Left lobe of liver (tissue), 2 donors: Measurements from ENCODE around the gene NSL1. TPM values are rescaled to one million over a fixed set of nuclear protein-coding genes. Genes with fewer than 3 reads are reported as not detected.
A peak's percentile ranks its signal among the peaks of the same experiment; 100 is the strongest.
"Not testable (repeated sequence)": the region's sequence is repeated elsewhere in the genome, so short reads cannot be mapped to it uniquely, and the experiment has no call there.

Experiments
- ATAC-seq: fragments of 200-7000 bp; cut with Tn5 transposase; one replicate; pipeline ENCODE4 v1.9.1; 2020; ENCODE audit warnings: mild to moderate bottlenecking, moderate library complexity
- DNase-seq: peaks from one replicate; pipeline ENCODE4 v3.0.0-alpha.2; 2020; ENCODE audit warnings: low spot score
- total RNA-seq: library from RNA; stranded (reverse); gene quantifications from one replicate; pipeline ENCODE4 v1.2.1, GENCODE V29; 2021
- donor health status: DM: no; HTN: no; CAD: no; lungs with moderate emphysema.
- donor health status: DM: no; HTN: yes; CAD: no.

NSL1 gene
- total RNA-seq, 1 donor from 2014 or later, result 17.8 TPM

DNA sequence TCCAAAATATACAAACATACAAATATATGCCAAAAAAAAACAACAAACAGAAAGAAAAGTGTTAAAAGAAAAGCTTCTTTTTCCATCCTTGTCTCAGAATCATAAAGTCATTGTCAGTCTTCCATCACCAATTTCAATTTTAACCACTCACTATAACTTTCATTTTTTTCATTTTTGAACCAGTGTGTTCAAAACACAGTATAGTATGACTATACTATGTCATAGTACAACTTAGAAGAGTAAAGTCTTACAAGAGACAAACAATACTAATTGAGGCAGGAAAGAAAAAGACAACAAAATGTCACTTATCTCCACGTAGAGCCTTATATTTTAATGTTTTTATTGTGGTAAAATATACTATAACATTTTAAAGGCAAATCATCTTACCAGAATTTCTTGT lies 7.6 kb downstream of the NSL1 start:
- ATAC-seq (no peak), DNase-seq (no peak)

DNA sequence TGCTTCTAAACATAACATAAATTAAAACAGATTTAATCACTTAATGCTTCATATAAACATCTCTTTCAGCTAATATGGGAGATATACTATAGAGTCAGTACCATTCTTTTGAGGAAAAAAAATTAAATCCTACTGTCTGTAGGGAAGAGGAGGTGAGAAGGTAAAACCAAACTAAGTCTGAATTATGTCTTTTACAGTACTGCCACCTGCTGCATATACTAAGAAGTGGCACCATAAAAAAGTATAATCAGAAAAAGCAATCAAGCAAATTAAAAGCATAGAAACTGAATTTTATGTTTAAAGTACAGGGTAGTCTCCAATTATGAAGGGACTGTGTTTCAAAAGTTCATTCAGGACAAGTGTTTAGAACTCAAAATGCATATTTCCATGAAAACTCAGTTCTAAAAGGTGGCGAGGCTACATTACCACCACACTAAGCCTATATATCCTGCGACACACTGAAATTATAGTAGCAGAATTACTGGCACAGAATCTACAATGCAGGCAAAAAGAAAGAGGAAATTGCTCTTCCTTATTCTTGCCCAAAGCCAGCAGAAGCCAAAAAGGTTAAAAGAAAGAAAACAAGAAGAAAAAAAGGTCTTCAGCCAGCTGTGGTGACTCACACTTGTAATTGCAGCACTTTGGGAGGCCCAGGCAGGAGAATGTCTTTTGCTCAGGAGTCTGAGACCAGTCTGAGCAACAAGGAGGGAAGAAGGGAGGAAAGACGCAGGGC lies 9.0 kb downstream of the NSL1 start:
- peak; percentile 77 for ATAC-seq
- no peak for DNase-seq

DNA sequence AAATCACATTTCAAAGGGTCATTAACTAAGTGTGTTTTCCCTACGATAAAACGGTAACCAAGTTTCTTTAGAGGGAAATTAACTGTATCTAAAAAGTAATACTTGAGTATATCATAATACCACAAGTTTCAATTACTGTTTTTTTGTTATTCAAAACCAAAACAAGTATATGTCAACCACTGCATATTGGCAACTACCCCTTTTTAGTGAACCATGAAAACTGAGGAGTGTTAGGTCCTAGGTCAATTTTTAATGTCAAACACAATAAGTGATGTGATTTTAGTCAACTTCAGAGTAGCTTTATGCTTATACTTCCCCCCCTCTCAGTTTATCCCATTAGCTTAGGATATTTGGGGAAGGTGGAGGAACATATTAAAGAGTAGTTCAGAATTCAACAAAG lies 10.4 kb downstream of the NSL1 start:
- ATAC-seq, result no peak

DNA sequence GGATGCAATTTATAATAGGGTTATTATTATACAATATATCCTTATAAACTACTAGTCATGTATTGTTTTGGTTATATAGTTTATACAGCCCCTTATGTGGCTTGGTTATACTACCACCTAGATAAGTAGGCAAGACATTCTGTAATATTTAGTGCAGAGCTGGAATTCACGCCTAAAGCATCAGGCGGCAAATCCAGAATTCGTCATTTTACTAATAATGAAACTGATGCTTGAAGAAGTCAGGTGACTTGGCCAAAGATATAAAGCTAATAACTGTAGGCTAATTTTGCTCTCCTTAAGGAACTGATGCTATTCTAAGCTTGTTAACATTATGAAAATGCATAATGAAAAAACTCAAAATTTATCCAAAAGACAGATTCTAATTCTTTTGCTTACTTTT lies 10.8 kb downstream of the NSL1 start:
- ATAC-seq, result no peak

More for the DNA sequence above, 10.4 kb downstream of the NSL1 start:
- DNase-seq, result no peak

DNA sequence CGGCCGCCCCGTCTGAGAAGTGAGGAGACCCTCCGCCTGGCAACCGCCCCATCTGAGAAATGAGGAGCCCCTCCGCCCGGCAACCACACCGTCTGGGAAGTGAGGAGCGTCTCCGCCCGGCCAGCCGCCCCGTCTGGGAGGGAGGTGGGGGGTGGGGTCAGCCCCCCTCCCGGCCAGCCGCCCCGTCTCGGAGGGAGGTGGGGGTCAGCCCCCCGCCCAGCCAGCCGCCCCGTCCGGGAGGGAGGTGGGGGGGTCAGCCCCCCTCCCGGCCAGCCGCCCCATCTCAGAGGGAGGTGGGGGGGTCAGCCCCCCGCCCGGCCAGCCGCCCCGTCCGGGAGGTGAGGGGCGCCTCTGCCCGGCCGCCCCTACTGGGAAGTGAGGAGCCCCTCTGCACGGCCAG lies 12.5 kb downstream of the NSL1 start:
- not testable (repeated sequence) for ATAC-seq, DNase-seq

More for the DNA sequence above, 10.8 kb downstream of the NSL1 start:
- no peak for DNase-seq

DNA sequence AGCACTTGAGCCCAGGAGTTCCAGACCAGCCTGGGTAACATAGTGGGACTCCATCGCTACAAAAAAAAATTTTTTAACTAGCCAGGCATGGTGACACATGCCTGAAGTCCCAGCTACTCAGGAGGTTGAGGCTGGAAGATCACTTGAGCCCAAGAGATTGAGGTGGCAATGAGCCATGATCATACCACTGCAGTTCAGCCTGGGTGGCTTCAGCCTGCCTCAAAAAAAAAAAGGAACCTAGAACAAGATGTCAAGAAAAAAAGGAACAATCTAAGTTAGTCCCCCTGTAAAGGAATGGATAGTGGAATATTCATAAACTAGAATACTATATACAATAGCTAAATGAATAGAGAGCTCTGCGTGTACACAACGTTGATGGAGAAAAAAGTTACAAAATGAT lies 14.4 kb downstream of the NSL1 start:
- DNase-seq, result no peak
- ATAC-seq, result no peak

DNA sequence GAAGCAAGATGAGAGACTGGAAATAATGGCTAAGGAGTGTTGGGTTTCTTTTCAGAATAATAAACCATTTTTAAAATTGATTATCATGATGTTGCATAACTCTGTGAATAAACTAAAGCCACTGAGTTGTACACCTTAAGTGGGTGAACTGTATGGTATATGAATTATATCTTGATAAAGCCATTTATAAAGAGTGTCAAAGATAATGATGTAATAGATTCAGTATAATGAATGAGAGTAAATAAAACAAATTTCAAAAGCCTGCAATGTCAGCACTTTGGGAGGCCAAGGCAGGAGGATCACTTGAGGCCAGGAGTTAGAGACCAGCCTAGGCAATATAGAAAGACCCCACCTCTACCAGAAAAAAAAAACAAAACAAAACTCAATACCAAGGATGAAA lies 16.3 kb downstream of the NSL1 start:
- DNase-seq, result no peak
- no peak for ATAC-seq

DNA sequence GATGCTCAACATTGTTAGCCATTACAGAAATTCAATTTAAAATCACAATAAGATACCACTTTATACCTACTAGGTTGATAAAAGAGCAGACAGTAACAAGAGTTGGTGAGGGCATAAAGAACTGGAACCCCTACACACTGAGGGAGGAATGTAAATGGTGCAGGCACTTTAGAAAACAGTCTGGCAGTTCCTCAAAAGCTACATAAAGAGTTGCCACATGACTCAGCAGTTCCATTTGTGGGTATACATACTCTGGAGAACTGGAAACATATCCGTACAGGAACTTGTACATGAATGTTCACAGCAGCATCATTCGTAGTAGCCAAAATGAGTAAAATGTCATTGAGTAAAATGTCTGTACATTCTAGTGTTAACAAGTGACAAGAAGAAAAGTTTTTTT lies 17.0 kb downstream of the NSL1 start:
- ATAC-seq (no peak), DNase-seq (no peak)

DNA sequence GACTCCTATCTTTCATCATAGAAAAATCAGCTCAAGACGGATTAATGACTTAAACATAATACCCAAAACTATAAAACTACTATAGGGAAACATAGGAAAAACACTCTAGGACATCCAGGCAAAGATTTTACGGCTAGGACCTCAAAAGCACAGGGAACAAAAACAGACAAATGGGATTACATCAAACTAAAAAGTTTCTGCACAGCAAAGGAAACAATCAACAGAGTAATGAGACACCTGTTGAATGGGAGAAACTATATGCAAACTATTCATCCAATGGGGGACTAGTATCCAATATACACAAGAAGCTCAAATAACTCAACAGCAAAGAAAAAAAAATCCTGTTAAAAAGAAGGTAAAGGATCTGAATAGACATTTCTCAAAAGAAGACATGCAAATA lies 18.6 kb downstream of the NSL1 start:
- ATAC-seq (no peak), DNase-seq (no peak)

DNA sequence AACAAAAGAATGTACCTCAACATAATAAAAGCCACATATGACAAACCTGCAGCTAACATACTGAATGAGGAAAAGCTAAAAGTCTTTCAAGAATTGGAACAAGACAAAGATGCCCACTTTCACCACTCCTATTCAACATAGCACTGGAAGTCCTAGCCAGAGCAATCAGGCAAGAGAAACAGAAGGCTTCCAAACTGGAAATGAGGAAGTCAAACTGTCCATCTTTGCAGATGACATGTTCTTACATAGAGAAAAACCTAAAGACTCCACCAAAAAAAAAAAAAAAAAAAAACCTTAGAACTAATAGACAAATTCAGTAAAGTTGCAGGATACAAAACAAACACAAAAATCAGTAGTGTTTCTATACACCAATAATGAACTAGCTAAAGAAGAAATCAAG lies 20.2 kb downstream of the NSL1 start:
- ATAC-seq (no peak), DNase-seq (no peak)

DNA sequence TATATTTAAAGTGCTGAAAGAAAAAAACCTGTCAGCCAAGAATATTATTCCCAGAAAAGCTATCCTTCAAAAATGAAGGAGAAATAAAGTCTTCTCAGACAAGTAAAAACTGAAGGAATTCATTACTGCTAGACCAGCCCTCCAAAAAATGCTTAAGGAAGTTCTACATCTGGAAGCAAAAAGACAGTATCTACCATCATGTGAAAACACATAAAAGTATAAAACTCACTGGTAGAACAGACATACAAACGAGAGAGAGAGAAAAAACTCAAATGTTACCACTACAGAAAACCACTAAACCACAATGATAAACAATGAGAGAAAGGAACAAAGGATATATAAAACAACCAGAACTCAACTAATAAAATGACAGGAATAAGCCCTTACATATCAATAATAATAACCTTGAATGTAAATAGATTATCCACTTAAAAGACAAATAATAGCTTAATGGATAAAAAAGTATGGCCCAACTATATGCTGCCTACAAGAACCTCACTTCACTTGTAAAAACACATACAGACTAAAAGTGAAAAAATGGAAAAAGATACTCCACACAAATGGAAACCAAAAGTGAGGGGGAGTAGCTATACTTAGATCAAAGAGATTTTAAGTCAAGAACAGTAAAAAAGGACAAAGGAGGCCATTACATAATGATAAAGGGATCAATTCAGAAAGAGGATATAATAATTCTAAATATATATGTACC lies 22.0 kb downstream of the NSL1 start:
- DNase-seq (no peak), ATAC-seq (no peak)

DNA sequence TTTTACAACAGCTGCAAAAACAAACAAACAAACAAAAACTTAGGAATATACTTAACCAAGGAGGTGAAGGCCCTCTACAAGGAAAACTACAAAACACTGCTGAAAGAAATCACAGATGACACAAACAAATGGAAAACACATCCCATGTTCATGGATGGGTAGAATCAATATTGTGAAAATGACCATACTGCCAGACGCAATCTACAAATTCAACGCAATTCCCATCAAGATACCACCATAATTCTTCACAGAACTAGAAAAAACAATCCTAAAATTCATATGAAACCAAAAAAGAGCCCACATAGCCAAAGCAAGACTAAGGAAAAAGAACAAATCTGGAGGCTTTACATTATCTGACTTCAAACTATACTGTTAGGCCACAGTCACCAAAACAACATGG lies 24.8 kb downstream of the NSL1 start:
- not testable (repeated sequence) for ATAC-seq, DNase-seq

DNA sequence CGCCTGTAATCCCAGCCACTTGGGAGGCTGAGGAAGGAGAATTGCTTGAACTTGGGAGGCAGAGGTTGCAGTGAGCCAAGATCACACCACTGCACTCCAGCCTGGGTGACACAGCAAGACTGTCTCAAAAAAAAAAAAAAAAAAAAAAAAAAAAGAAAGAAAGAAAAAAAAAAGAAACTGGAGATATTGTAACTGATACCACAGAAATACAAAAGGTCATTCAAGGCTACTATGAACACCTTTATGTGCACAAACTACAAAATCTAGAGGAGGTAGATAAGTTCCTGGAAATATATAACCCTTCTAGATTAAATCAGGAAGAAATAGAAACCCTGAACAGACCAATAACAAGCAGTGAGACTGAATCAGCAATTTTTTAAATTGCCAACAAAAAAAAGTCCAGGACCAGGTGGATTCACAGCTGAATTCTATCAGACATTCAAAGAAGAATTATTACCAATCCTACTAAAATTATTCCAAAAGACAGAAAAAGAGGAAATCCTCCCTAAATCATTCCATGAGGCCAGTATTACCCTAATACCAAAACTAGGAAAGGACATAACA lies 26.8 kb downstream of the NSL1 start:
- DNase-seq, ATAC-seq: not testable (repeated sequence)

DNA sequence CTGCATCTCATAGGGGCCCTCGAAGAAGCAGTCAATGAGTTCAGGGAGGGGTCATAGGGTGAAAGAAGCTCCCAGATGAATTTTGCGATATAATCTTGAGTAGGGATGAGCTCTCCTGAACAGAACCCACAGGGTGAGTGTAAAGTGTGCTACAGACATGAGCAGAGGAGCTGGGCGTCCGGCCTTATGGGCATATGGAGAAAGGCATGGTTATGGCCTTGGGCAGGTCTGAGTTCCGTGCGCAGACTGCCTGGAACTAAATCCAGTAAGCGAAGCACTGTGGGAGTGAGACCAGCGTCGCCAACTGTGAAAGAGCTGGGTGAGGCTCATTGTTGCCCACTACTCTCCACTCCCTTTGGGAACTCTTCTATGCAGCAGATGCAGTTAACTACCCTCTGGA lies 28.7 kb downstream of the NSL1 start:
- ATAC-seq, result no peak
- no peak for DNase-seq

DNA sequence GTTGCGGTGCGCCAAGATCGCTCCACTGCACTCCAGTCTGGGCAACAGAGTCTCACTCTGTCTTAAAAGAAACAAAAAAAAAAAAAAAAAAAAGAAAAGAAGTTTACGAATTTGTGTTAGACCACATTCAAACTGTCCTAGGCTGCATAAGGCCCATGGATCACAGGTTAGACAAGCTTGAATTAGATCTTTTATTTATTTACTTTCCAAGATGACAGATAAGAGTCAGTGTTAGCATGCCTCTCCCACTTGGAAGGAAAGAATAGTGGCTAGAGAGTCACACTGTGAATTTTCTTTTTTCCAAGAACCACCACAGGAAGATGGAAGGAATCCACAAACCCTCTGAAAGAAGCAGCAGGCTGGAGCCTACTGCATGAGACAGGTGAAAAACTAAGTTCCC lies 29.3 kb downstream of the NSL1 start:
- DNase-seq (no peak), ATAC-seq (peak; percentile 74)

DNA sequence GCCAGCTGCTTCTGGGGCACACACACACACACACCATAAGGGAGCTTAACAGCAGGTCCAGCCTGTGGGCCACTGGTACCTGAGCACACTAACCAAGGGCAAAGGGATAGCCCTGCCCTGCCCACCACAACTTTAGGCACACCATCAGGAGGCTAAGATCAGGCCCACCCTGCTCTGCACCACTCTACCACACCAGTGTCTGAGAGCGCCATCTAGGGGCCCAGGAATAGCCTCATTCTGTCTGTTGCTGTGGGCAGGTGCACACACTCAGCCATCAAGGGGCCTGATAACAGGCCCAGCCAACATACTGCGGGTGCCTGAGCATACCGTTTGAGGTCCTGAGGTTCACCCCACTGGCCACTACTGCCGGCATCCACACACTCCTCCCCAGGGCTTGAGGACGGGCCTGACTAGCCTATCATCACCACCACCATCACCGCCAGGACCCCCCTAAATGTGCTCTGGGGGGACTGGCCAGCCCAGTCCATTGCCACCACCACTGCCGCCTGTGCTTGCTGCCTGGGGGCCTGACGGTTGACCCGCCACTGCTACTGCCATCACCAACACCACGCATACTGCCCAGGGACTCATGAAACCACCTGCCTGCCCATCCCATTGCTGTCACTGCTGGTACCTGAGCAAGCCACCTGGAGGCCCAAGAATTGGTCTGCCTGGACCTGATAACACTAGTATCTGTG lies 31.3 kb downstream of the NSL1 start:
- ATAC-seq (peak; percentile 45), DNase-seq (no peak)

DNA sequence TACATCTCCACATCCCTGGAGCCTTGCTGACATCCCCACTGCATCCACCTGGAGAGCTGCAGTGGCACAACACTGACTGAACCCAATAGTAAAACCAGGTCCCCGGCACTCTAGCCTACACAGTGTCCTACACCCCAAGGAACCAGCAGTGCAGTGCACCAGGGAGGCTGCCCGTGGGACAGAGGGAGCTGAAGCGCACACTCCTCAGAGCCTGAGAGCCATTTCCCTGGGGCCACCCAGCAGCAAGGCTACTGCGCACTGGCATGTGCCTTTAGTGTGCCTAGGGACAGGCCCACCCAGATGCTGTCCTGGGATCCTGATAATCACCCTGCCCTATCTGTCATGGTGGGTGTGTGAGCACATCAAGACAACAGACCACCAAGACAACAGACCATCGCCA lies 31.9 kb downstream of the NSL1 start:
- ATAC-seq, result no peak
- no peak for DNase-seq

DNA sequence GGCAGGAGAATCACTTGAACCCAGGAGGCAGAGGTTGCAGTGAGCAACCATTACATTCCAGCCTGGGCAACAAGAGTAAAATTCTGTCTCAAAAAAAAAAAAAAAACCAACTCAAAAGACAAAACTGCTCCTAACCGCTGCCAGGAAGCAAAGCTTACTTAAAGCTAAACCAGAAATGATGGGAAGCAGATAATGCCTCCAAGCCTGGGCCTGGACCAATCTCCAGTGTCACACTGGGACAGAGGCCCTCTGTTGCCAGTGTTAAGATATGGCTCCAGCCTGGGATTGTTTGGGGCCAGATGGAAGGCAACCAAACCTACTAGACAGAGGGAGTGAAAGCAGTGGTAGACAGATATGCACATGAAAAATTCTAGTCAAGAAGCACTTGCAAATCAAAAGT lies 36.9 kb downstream of the NSL1 start:
- peak; percentile 44 for ATAC-seq
- DNase-seq, result no peak

DNA sequence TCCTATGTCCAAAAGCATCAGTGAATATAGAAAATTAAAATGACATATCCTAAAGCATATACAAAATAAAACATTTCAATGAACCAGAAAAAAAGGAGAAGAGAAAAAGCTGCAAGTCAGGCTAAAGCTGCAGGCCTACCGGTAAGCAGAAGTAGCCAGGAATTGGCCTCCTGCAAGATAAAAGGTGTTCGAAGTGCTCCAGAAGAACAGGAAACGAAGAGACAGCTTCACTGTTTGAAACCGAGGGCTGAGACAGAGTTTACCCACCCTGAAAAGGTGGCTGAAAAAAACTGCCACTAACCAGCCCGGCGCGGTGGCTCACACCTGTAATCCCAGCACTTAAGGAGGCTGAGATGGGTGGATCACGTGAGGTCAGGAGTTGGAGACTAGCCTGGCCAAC lies 37.4 kb downstream of the NSL1 start:
- ATAC-seq, result no peak
- DNase-seq, result no peak

DNA sequence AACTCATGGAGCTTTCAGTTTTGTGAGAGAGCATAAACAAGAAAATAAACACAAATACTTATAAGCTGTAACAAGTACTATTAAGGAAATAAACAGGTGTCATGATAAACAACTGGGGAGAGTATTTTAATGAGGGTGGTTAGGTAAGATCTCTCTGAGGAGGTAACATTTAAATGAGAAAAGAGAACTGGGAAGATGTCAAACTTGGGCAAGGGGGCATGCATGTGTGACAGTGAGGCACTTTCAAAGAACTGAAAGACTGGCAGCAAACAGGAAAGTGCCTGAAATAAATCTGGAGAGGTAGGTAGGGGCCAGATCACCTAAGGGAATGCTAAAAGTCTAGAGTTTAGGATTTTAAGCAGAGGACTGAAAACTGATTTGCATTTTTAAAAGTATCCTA lies 37.8 kb downstream of the NSL1 start:
- no peak for DNase-seq
- ATAC-seq, result no peak

DNA sequence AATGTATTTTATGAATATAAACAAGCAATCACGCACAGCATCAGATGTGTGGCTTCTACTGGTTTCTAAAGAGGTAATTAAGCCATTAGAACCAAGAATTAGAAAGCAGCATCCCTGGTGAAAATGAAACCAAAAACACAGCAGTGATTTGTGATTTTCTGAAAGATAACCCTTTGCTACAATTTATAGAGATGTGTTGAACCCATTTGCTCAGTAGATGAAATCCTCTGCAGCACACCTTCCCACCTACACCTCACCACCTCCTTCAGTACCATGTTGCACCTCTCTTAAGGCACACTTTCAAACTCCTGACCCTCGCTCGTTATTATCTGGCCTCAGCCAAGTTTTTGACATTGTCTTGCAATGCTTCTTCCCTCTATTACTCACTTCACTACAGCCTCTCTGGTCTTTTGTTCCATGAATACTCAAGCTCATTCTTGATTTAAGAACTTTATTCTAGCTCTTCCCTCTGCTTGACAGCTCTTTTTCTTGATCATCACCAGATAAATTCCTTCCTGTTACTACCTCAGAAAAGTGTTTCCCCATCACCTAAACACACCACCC lies 38.6 kb downstream of the NSL1 start:
- ATAC-seq (peak; percentile 27), DNase-seq (no peak)
